Prostate gland (tissue), 2 donors: ENCODE measurements around the gene HOXD8.

Experiments
- POLR2A ChIP-seq: fragments of 450-650 bp; IDR thresholded peaks from one replicate; pipeline ENCODE4 v1.6.1; 2016; ENCODE audit warnings: antibody characterized with exemption, mild to moderate bottlenecking
- TF ChIP-seq, protein P1 (sequence below), 4 experiments: fragments of 200-600 bp in 2 of 4; fragments of 450-650 bp in 2 of 4; sonication (generic) in 2 of 4; IDR thresholded peaks; 1 replicate in 3 of 4; 2 replicates in 1 of 4; pipeline ENCODE4 v1.5.1; 2016 to 2019; ENCODE audit warnings: antibody characterized with exemption in 4 of 4, mild to moderate bottlenecking in 2 of 4, moderate library complexity in 2 of 4

DNA sequence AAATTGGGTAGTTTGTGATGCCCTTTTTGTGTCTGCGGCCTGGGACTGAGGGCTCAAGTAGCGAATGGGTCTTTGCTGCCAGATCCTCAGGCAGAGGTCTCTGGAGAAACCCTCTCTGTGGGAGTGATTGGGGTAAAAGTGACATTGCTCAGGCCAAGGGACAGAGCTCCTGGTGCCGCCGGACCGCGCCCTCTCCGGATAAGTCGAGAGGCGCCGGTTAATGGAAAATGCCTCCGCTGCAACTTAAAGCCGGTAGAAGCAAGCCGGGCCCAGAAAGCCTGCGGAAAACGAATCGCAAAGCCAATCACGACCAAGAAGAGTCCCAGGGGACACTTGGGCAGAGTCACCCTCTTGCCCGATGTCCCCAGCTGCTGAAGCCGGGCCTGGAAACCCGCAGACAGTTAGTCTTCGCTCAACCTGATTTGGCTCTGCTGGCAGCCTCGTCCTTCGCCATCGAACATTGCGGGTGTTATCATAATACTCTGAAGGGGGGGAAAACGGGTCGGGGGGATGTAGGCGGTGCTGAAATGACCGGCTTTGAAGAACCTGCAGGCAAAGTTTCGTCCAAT lies 30.3 kb upstream of the HOXD8 start:
- TF ChIP-seq, protein P1, sequence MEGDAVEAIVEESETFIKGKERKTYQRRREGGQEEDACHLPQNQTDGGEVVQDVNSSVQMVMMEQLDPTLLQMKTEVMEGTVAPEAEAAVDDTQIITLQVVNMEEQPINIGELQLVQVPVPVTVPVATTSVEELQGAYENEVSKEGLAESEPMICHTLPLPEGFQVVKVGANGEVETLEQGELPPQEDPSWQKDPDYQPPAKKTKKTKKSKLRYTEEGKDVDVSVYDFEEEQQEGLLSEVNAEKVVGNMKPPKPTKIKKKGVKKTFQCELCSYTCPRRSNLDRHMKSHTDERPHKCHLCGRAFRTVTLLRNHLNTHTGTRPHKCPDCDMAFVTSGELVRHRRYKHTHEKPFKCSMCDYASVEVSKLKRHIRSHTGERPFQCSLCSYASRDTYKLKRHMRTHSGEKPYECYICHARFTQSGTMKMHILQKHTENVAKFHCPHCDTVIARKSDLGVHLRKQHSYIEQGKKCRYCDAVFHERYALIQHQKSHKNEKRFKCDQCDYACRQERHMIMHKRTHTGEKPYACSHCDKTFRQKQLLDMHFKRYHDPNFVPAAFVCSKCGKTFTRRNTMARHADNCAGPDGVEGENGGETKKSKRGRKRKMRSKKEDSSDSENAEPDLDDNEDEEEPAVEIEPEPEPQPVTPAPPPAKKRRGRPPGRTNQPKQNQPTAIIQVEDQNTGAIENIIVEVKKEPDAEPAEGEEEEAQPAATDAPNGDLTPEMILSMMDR (IDR thresholded peaks at IDR 0.05): no peak
- no peak for TF ChIP-seq POLR2A
